Naive thymus-derived CD4-positive, alpha-beta T cell (primary cell): Measurements from ENCODE around the gene OR52R1. TPM values are rescaled to one million over a fixed set of nuclear protein-coding genes. Genes with fewer than 3 reads are reported as not detected.
"Not testable (repeated sequence)": the region's sequence is repeated elsewhere in the genome, so short reads cannot be mapped to it uniquely, and the experiment has no call there.

Source experiments
- ATAC-seq: fragments of 150-1000 bp; cut with Tn5 transposase; 2 replicates; pipeline ENCODE4 v1.10.0; 2021; ENCODE audit warnings: mild to moderate bottlenecking, moderate library complexity
- CTCF ChIA-PET: fragments of 350-600 bp; sonication (Branson Sonifier 250); formaldehyde crosslinking; loops from one replicate; lab custom pipeline; 2021; ENCODE audit warnings: antibody characterized with exemption; lab: Charles Lee
- POLR2A ChIA-PET: fragments of 350-600 bp; sonication (Branson Sonifier 250); formaldehyde crosslinking; loops from one replicate; lab custom pipeline; 2021; ENCODE audit warnings: antibody characterized with exemption, inconsistent platforms; lab: Charles Lee
- DNase-seq, 9 donors: peaks; one replicate each; pipeline versions ENCODE4 v3.0.0 to v3.0.0-alpha.2; 2020 to 2022; ENCODE audit warnings: mixed read lengths in 1 of 9
- H3K27ac ChIP-seq: one replicate; pipeline ENCODE4 v1.7.0; 2013; ENCODE audit warnings: mild to moderate bottlenecking, low read depth, low read length, moderate library complexity
- H3K27me3 ChIP-seq, 2 donors: one replicate each; pipeline ENCODE4 v1.7.0; 2013; ENCODE audit warnings: low read length in 2 of 2, mild to moderate bottlenecking in 2 of 2, moderate library complexity in 2 of 2; ENCODE audit not compliant: control insufficient read depth in 2 of 2, insufficient read depth in 2 of 2
- H3K36me3 ChIP-seq, 3 experiments: 1 replicate in 2 of 3; 2 replicates in 1 of 3; pipeline ENCODE4 v1.7.0; 2013; ENCODE audit warnings: low read length in 3 of 3, mild to moderate bottlenecking in 3 of 3, moderate library complexity in 1 of 3; ENCODE audit not compliant: insufficient read depth in 3 of 3, control insufficient read depth in 2 of 3
- H3K4me1 ChIP-seq, 2 donors: one replicate each; pipeline ENCODE4 v1.7.0; 2013; ENCODE audit warnings: low read length in 2 of 2, mild to moderate bottlenecking in 2 of 2, moderate library complexity in 1 of 2; ENCODE audit not compliant: control insufficient read depth in 2 of 2, insufficient read depth in 2 of 2
- H3K4me3 ChIP-seq: 2 replicates; pipeline ENCODE4 v1.7.0; 2013; ENCODE audit warnings: mild to moderate bottlenecking, low read length
- H3K9me3 ChIP-seq, 3 experiments: 1 replicate in 2 of 3; 2 replicates in 1 of 3; pipeline ENCODE4 v1.7.0; 2013; ENCODE audit warnings: low read length in 3 of 3; ENCODE audit not compliant: control insufficient read depth in 2 of 3
- H3K27ac Mint-ChIP-seq, 9 donors: one replicate each; pipeline ENCODE4 v1.8.0; 2020 to 2022; ENCODE audit warnings: mixed read lengths in 9 of 9, mild to moderate bottlenecking in 8 of 9, moderate library complexity in 5 of 9, inconsistent platforms in 2 of 9
- H3K27me3 Mint-ChIP-seq, 5 donors: one replicate each; pipeline ENCODE4 v1.8.0; 2021 to 2022; ENCODE audit warnings: mixed read lengths in 5 of 5, mild to moderate bottlenecking in 1 of 5
- H3K36me3 Mint-ChIP-seq, 5 donors: one replicate each; pipeline ENCODE4 v1.8.0; 2020 to 2022; ENCODE audit warnings: mixed read lengths in 5 of 5, mild to moderate bottlenecking in 3 of 5, inconsistent platforms in 1 of 5
- H3K4me1 Mint-ChIP-seq, 7 donors: one replicate each; pipeline ENCODE4 v1.8.0; 2020 to 2022; ENCODE audit warnings: mixed read lengths in 7 of 7, mild to moderate bottlenecking in 3 of 7, inconsistent platforms in 1 of 7
- H3K4me3 Mint-ChIP-seq, 10 donors: one replicate each; pipeline ENCODE4 v1.8.0; 2020 to 2022; ENCODE audit warnings: mild to moderate bottlenecking in 10 of 10, mixed read lengths in 10 of 10, moderate library complexity in 6 of 10, inconsistent platforms in 2 of 10
- H3K9me3 Mint-ChIP-seq, 11 donors: one replicate each; pipeline ENCODE4 v1.8.0; 2020 to 2022; ENCODE audit warnings: mixed read lengths in 11 of 11, mild to moderate bottlenecking in 4 of 11, inconsistent platforms in 1 of 11, moderate library complexity in 1 of 11
- intact Hi-C, 2 donors: fragments of 100-400 bp; cut with micrococcal nuclease; formaldehyde crosslinking; loops; one replicate each; pipeline ENCODE4 v1.15.1; 2023
- polyA plus RNA-seq, 2 donors: library from polyadenylated mRNA; unstranded; fragments of 300-500 nt; fragmentation: Illumina TruSeq; gene quantifications; one replicate each; pipeline ENCODE4 v1.2.3, GENCODE V29; 2021
- total RNA-seq, 6 experiments: library from RNA in 5 of 6; stranded (reverse) in 5 of 6; gene quantifications; 1 replicate in 5 of 6; 2 replicates in 1 of 6; pipeline ENCODE4 v1.2.3 and lab custom pipeline; 2021 to 2026

Gene OR52R1
- total and polyA plus RNA-seq, 7 experiments from 2014 or later, result not detected

GRCh38 chr11:4826425-4826824 is 22.2 kb upstream of the OR52R1 start:
- DNase-seq (no peak), ATAC-seq (no peak)
- Histone ChIP-seq H3K27me3 (no peaks in the 10 kb centered on the region), H3K36me3 (no peaks in the 10 kb centered on the region), H3K4me3 (no peak overlapping the region), H3K9me3 (no peaks in the 10 kb centered on the region), H3K27ac (no peak overlapping the region), H3K4me1 (no peaks in the 10 kb centered on the region)
- ChIA-PET CTCF (no interaction called here), POLR2A (no interaction called here)
- peaks cover 0 to 6% (median 0%) of the 10 kb centered on the region in 11 donors for H3K9me3 Mint-ChIP-seq
- intact Hi-C loops, result no loop called here
- no peak overlapping the region for H3K4me3 Mint-ChIP-seq
- H3K27me3 Mint-ChIP-seq, result peaks cover 0 to 44% (median 15%) of the 10 kb centered on the region in 5 donors
- H3K36me3 Mint-ChIP-seq, result no peaks in the 10 kb centered on the region
- H3K27ac Mint-ChIP-seq, result no peak overlapping the region
- H3K4me1 Mint-ChIP-seq, result no peaks in the 10 kb centered on the region

GRCh38 chr11:4825132-4825531 is 21.0 kb upstream of the OR52R1 start:
- ChIA-PET CTCF (no interaction called here), POLR2A (no interaction called here)
- H3K36me3 ChIP-seq, result no peaks in the 10 kb centered on the region
- H3K9me3 ChIP-seq, result no peaks in the 10 kb centered on the region
- intact Hi-C loops, result no loop called here
- ATAC-seq, result no peak
- no peak overlapping the region for H3K4me3 Mint-ChIP-seq
- H3K4me3 ChIP-seq, result no peak overlapping the region
- H3K4me1 ChIP-seq, result no peaks in the 10 kb centered on the region
- DNase-seq, result no peak
- no peaks in the 10 kb centered on the region for H3K27me3 ChIP-seq
- no peak overlapping the region for H3K27ac ChIP-seq
- no peaks in the 10 kb centered on the region for H3K36me3 Mint-ChIP-seq
- H3K4me1 Mint-ChIP-seq, result no peaks in the 10 kb centered on the region
- no peak overlapping the region for H3K27ac Mint-ChIP-seq
- H3K9me3 Mint-ChIP-seq, result peaks cover 0 to 8% (median 0%) of the 10 kb centered on the region in 11 donors
- peaks cover 0 to 41% (median 15%) of the 10 kb centered on the region in 5 donors for H3K27me3 Mint-ChIP-seq

DNA sequence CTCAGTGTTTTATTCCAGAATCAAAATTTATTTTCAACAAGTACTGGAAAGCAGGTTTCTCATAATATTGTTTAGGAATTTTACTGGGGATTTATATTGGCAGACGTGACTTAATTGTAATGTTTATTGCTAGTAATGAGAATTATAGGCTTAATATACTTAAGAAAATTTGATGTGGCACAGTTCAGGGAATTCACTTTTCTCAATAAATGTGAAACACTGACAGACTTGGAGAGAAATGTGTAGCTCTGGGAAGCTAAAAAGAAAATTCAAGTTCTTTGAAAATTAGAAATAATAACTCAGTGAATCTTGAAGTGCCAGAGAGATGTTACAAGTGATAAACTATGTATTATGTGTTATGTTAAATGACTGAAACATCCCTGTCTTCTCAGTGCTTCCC is 16.8 kb upstream of the OR52R1 start, which contains the start of gene OR51F2:
Gene OR51F2 (plus strand): TSS at position 301 of the 400 bp plus-strand sequence. CDS start 101 bp downstream, outside the sequence.
- Mint-ChIP-seq H3K9me3 (peaks cover 0 to 8% (median 0%) of the 10 kb centered on the region in 11 donors), H3K27me3 (peaks cover 0 to 36% (median 15%) of the 10 kb centered on the region in 5 donors), H3K4me3 (no peak within 1 kb of the TSS), H3K36me3 (no peaks in the 10 kb centered on the region), H3K27ac (no peak within 1 kb of the TSS), H3K4me1 (no peaks in the 10 kb centered on the region)
- DNase-seq (no peak), ATAC-seq (no peak)
- Histone ChIP-seq H3K4me1 (no peaks in the 10 kb centered on the region), H3K9me3 (no peaks in the 10 kb centered on the region), H3K36me3 (no peaks in the 10 kb centered on the region), H3K4me3 (no peak within 1 kb of the TSS), H3K27ac (no peak within 1 kb of the TSS), H3K27me3 (no peaks in the 10 kb centered on the region)
- intact Hi-C loops, result no loop called here
- ChIA-PET CTCF (no interaction called here), POLR2A (no interaction called here)

GRCh38 chr11:4809246-4809645 is 5.1 kb upstream of the OR52R1 start:
- POLR2A ChIA-PET, result no interaction called here

DNA sequence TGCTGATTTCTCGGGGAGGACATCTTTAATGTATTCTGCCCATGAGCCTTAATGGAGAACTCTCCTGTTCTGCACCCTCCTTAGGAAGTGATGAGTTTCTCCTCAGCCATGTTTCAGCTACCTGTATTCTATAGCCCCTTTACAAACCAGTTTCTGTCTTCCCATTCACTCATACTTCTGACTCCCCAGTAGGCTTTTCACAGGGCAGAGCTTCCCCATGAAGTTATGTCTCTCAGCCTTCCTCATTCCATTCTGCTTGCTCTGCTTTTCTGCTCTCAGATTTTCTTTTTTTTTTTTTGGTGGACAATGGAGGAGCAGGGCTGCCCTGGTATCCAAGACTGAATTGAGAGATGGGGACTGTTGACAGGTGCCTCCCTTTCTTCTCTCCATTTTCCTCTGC is 4.3 kb upstream of the OR52R1 start:
- ATAC-seq, result no peak
- Mint-ChIP-seq H3K27ac (no peak overlapping the region), H3K27me3 (peaks cover 0 to 11% (median 8%) of the 10 kb centered on the region in 5 donors), H3K4me1 (no peaks in the 10 kb centered on the region), H3K9me3 (peaks cover 0 to 1% (median 0%) of the 10 kb centered on the region in 11 donors), H3K36me3 (no peaks in the 10 kb centered on the region), H3K4me3 (no peak overlapping the region)
- Histone ChIP-seq H3K4me1 (no peaks in the 10 kb centered on the region), H3K4me3 (no peak overlapping the region), H3K9me3 (no peaks in the 10 kb centered on the region), H3K27me3 (no peaks in the 10 kb centered on the region), H3K36me3 (no peaks in the 10 kb centered on the region), H3K27ac (no peak overlapping the region)
- ChIA-PET CTCF (no interaction called here), POLR2A (no interaction called here)
- DNase-seq, result no peak
- intact Hi-C loops, result no loop called here

More at GRCh38 chr11:4809246-4809645, 5.1 kb upstream of the OR52R1 start:
- Mint-ChIP-seq H3K27ac (no peak overlapping the region), H3K36me3 (no peaks in the 10 kb centered on the region), H3K27me3 (peaks cover 0 to 9% (median 5%) of the 10 kb centered on the region in 5 donors), H3K4me3 (no peak overlapping the region), H3K4me1 (no peaks in the 10 kb centered on the region), H3K9me3 (no peaks in the 10 kb centered on the region)
- Histone ChIP-seq H3K4me3 (no peak overlapping the region), H3K36me3 (no peaks in the 10 kb centered on the region), H3K9me3 (no peaks in the 10 kb centered on the region), H3K4me1 (no peaks in the 10 kb centered on the region), H3K27me3 (no peaks in the 10 kb centered on the region), H3K27ac (no peak overlapping the region)
- DNase-seq, result no peak
- CTCF ChIA-PET, result no interaction called here
- no peak for ATAC-seq
- intact Hi-C loops, result no loop called here

- DNase-seq, H3K36me3 ChIP-seq, POLR2A ChIA-PET, H3K9me3 Mint-ChIP-seq, H3K27ac ChIP-seq, ATAC-seq, CTCF ChIA-PET, intact Hi-C loops, H3K4me3 Mint-ChIP-seq, H3K9me3 ChIP-seq, H3K4me3 ChIP-seq, H3K27ac Mint-ChIP-seq, H3K36me3 Mint-ChIP-seq, H3K4me1 Mint-ChIP-seq, H3K4me1 ChIP-seq, H3K27me3 Mint-ChIP-seq, H3K27me3 ChIP-seq: not testable (repeated sequence)
These were observed 2.9 kb downstream of the OR52R1 start for GRCh38 chr11:4801316-4801715.

DNA sequence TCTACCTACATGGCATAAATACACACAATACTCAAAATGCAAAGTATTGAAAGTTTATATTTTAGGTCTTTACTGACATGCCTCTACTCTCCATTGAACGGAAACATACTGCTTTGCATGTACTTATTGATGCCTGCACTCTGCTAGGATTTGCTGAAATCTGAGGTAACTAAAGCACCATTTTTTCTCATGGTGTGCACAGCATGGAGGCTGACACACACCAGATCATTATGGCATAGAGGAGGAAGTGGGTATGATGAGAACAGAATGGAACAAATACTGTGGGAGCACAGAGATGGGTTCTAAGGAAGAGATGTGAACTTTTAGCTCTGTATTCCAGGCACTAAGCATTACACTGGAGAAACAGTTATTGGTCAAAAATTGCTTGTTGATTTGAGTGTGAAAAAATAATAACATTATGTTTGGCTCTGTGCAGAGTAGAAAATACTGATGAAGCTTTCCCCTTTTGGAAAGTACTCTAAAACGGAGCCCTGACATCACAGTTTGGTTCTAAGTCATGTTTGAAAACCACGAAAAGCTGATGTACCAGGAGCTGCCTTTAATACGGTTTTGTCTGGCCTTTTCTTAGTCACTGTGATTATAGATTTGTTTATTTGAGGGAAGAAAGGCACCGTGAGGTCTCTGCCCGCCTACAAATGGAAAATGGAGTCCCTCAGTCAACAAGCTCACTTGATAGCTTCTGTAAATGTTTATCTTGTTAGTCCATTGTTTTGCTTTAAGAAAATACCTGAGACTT is 5.6 kb downstream of the OR52R1 start:
- ChIA-PET POLR2A (no interaction called here), CTCF (no interaction called here)
- no peak overlapping the region for H3K27ac ChIP-seq
- no peaks in the 10 kb centered on the region for H3K36me3 Mint-ChIP-seq
- no peaks in the 10 kb centered on the region for H3K4me1 Mint-ChIP-seq
- no peaks in the 10 kb centered on the region for H3K4me1 ChIP-seq
- H3K9me3 ChIP-seq, result no peaks in the 10 kb centered on the region
- intact Hi-C loops, result no loop called here
- H3K27me3 Mint-ChIP-seq, result peaks cover 0 to 9% (median 1%) of the 10 kb centered on the region in 5 donors
- no peak overlapping the region for H3K4me3 ChIP-seq
- H3K4me3 Mint-ChIP-seq, result no peak overlapping the region
- ATAC-seq (no peak), DNase-seq (no peak)
- peaks cover 0 to 2% (median 0%) of the 10 kb centered on the region in 11 donors for H3K9me3 Mint-ChIP-seq
- H3K27me3 ChIP-seq, result no peaks in the 10 kb centered on the region
- no peaks in the 10 kb centered on the region for H3K36me3 ChIP-seq
- H3K27ac Mint-ChIP-seq, result no peak overlapping the region
